ENCODE results near the gene DUSP8.

Gene DUSP8

GRCh38 chr11:1565904-1566247, 6.2 kb downstream of the DUSP8 start:
- DNase-seq (ENCODE audit: low read depth): no peak

GRCh38 chr11:1565173-1565903, 6.7 kb downstream of the DUSP8 start:
- DNase-seq (ENCODE audit: low read depth): no peak

GRCh38 chr11:1564535-1565172, 7.4 kb downstream of the DUSP8 start:
- DNase-seq (ENCODE audit: low read depth): no peak

GRCh38 chr11:1563697-1564534, 8.2 kb downstream of the DUSP8 start:
- no peak for DNase-seq (ENCODE audit: low read depth)

- no peak for DNase-seq (ENCODE audit: low read depth)
Measured at GRCh38 chr11:1563149-1563638, 8.9 kb downstream of the DUSP8 start.

GRCh38 chr11:1562469-1563148, 9.5 kb downstream of the DUSP8 start:
- DNase-seq (ENCODE audit: low read depth): no peak

- no peak for DNase-seq (ENCODE audit: low read depth)
Measured at GRCh38 chr11:1561955-1562354, 10.1 kb downstream of the DUSP8 start.

GRCh38 chr11:1561266-1561665, 10.8 kb downstream of the DUSP8 start:
- no peak for DNase-seq (ENCODE audit: low read depth)

- DNase-seq (ENCODE audit: low read depth): no peak
Measured at GRCh38 chr11:1560649-1561251, 11.3 kb downstream of the DUSP8 start.

GRCh38 chr11:1560002-1560648, 11.9 kb downstream of the DUSP8 start:
- DNase-seq (ENCODE audit: low read depth): no peak

GRCh38 chr11:1559111-1559951, 12.7 kb downstream of the DUSP8 start:
- no peak for DNase-seq (ENCODE audit: low read depth)

- no peak for DNase-seq (ENCODE audit: low read depth)
Measured at GRCh38 chr11:1558775-1559110, 13.3 kb downstream of the DUSP8 start.

GRCh38 chr11:1557904-1558774, 13.9 kb downstream of the DUSP8 start:
- DNase-seq (ENCODE audit: low read depth): no peak

GRCh38 chr11:1557051-1557884, 14.8 kb downstream of the DUSP8 start:
- no peak for DNase-seq (ENCODE audit: low read depth)

GRCh38 chr11:1556278-1556902, 15.7 kb downstream of the DUSP8 start:
- no peak for DNase-seq (ENCODE audit: low read depth)

GRCh38 chr11:1555713-1556153, 16.3 kb downstream of the DUSP8 start:
- no peak for DNase-seq (ENCODE audit: low read depth)

GRCh38 chr11:1554981-1555712, 16.9 kb downstream of the DUSP8 start:
- DNase-seq (ENCODE audit: low read depth): no peak

Measured in stimulated activated CD8-positive, alpha-beta memory T cell treated with anti-CD3 and anti-CD28 coated beads, Interleukin-12 subunit alpha, Interleukin-12 subunit beta, amount 100 ng/mL, for 1 hour (primary cell).